Loucy (cell line): Measurements from ENCODE around the gene WEE1.

ENCODE experiments used
- CTCF ChIP-seq: fragments of 200-600 bp; sonication (generic); conservative IDR thresholded peaks from 2 replicates; pipeline ENCODE4 v1.5.1; 2014; ENCODE audit warnings: mild to moderate bottlenecking, antibody characterized with exemption, low read length
- EZH2phosphoT487 ChIP-seq: fragments of 200-600 bp; IDR thresholded peaks from 2 replicates; pipeline ENCODE4 v1.6.1; 2018; ENCODE audit warnings: antibody characterized with exemption, mild to moderate bottlenecking, moderate library complexity, borderline replicate concordance

DNA sequence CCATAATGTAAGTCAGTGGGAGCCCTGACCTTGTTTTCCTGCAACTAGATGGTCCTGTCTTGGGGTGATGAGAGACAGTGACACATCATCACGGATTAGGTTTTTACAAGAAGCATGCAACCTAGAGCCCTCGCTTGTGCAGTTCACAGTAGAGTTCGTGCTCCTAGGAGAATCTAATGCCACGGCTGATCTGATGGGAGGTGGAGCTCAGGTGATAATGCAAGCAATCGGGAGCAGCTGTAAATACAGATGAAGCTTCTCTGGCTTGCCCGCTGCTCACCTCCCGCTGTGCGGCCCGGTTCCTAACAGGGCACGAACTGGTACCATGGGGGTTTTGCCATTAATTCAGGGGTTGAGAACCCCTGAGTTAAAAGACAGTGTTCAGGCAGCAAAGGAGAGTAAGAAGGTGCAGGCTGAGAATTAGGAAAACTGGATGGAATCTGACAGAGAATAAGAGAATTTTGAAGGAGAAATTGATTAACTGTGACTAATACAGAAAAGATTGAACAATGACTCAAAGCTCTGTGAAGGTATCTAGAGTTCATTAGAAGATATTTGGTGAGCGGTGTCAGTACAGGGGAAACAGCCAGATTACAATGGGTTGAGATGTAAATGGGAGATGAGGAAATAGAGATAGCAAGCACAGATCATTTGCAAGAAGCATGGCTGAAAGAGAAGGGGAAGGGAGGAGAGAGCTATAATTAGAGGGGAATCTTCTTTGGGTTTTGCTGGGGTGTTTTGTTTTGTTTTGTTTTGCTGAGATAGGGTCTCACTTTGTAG lies 21.0 kb downstream of the WEE1 start:
- TF ChIP-seq CTCF (no peak), EZH2phosphoT487 (no peak)
